DMS114 treated with DMSO at 0.1 percent for 48 hours (cell line): ENCODE data around the gene ST7.
A peak's percentile ranks its signal among the peaks of the same experiment; 100 is the strongest.
"Not testable (repeated sequence)": the region's sequence is repeated elsewhere in the genome, so short reads cannot be mapped to it uniquely, and the experiment has no call there.

Experiments used
- DNase-seq: peaks from one replicate; lab custom pipeline; 2025; ENCODE audit not compliant: unreplicated experiment; lab: John Stamatoyannopoulos, UW

The ST7 gene

GRCh38 chr7:116949941-116950801 lies 3.1 kb upstream of the ST7 start:
- no peak for DNase-seq

GRCh38 chr7:116950889-116951351 lies 2.4 kb upstream of the ST7 start:
- no peak for DNase-seq

- DNase-seq: no peak
Measured at GRCh38 chr7:116951366-116952292, 1.7 kb upstream of the ST7 start.

- peak; percentile 26 for DNase-seq
Measured at GRCh38 chr7:116952635-116953371, 498 bp upstream of the ST7 start.

GRCh38 chr7:116953906-116954838 lies 871 bp downstream of the ST7 start:
- peak; percentile 70 for DNase-seq

GRCh38 chr7:116955340-116955739 lies 2.0 kb downstream of the ST7 start:
- DNase-seq: no peak

GRCh38 chr7:116955801-116956476 lies 2.6 kb downstream of the ST7 start:
- DNase-seq: no peak

GRCh38 chr7:116956477-116956804 lies 3.1 kb downstream of the ST7 start:
- no peak for DNase-seq

- no peak for DNase-seq
Measured at GRCh38 chr7:116957874-116958273, 4.6 kb downstream of the ST7 start.

GRCh38 chr7:116961966-116962673 lies 8.8 kb downstream of the ST7 start:
- DNase-seq: not testable (repeated sequence)

- no peak for DNase-seq
Measured at GRCh38 chr7:116963234-116963633, 9.9 kb downstream of the ST7 start.

- no peak for DNase-seq
Measured at GRCh38 chr7:116966601-116967000, 13.3 kb downstream of the ST7 start.

GRCh38 chr7:116967254-116967922 lies 14.1 kb downstream of the ST7 start:
- DNase-seq: no peak

GRCh38 chr7:116967983-116968382 lies 14.7 kb downstream of the ST7 start:
- no peak for DNase-seq

- DNase-seq: no peak
Measured at GRCh38 chr7:116968631-116969030, 15.3 kb downstream of the ST7 start.

- DNase-seq: no peak
Measured at GRCh38 chr7:116969371-116969902, 16.1 kb downstream of the ST7 start.

GRCh38 chr7:116970238-116970910 lies 17.1 kb downstream of the ST7 start:
- no peak for DNase-seq

GRCh38 chr7:116971153-116971552 lies 17.9 kb downstream of the ST7 start:
- DNase-seq: not testable (repeated sequence)
